Nephron progenitor cell (in vitro differentiated cells): Measurements from ENCODE around the gene CCDC34.

Source experiments
- DNase-seq: peaks from one replicate; pipeline ENCODE4 v3.0.0; 2021
- H3K27ac Mint-ChIP-seq: 2 replicates; pipeline ENCODE4 v1.8.0; 2021; ENCODE audit warnings: mild to moderate bottlenecking, moderate library complexity, mixed read lengths
- H3K27me3 Mint-ChIP-seq: 2 replicates; pipeline ENCODE4 v1.8.0; 2021; ENCODE audit warnings: mild to moderate bottlenecking, low read depth, mixed read lengths; ENCODE audit not compliant: poor library complexity
- H3K36me3 Mint-ChIP-seq: 2 replicates; pipeline ENCODE4 v1.8.0; 2021; ENCODE audit warnings: low read depth, mixed read lengths
- H3K4me1 Mint-ChIP-seq: 2 replicates; pipeline ENCODE4 v1.8.0; 2021; ENCODE audit warnings: mixed read lengths
- H3K4me3 Mint-ChIP-seq: 2 replicates; pipeline ENCODE4 v1.8.0; 2021; ENCODE audit warnings: mild to moderate bottlenecking, moderate library complexity, mixed read lengths
- H3K9me3 Mint-ChIP-seq: 2 replicates; pipeline ENCODE4 v1.8.0; 2021; ENCODE audit warnings: mild to moderate bottlenecking, moderate library complexity, mixed read lengths
- CTCF ChIP-seq: fragments of 200-600 bp; sonication (generic); IDR thresholded peaks from 2 replicates; pipeline ENCODE4 v1.5.0; 2021; ENCODE audit warnings: antibody characterized with exemption

CCDC34 gene

GRCh38 chr11:27300974-27301373 is 62.0 kb downstream of the CCDC34 start:
- no peak for DNase-seq
- no peaks in the 10 kb centered on the region for H3K4me1 Mint-ChIP-seq
- TF ChIP-seq CTCF, result no peak
- H3K27ac Mint-ChIP-seq, result no peak overlapping the region
- H3K36me3 Mint-ChIP-seq, result peaks cover 32% of the 10 kb centered on the region
- H3K27me3 Mint-ChIP-seq, result no peaks in the 10 kb centered on the region
- no peak overlapping the region for H3K4me3 Mint-ChIP-seq
- H3K9me3 Mint-ChIP-seq, result peaks cover 27% of the 10 kb centered on the region

- Mint-ChIP-seq H3K9me3 (peaks cover 24% of the 10 kb centered on the region), H3K27me3 (no peaks in the 10 kb centered on the region), H3K36me3 (peaks cover 23% of the 10 kb centered on the region), H3K4me3 (no peak overlapping the region), H3K4me1 (peaks cover 20% of the 10 kb centered on the region), H3K27ac (no peak overlapping the region)
- TF ChIP-seq CTCF, result no peak
- DNase-seq, result no peak
These were observed 65.4 kb downstream of the CCDC34 start for GRCh38 chr11:27297616-27298015.

GRCh38 chr11:27296497-27296896 is 66.5 kb downstream of the CCDC34 start:
- Mint-ChIP-seq H3K4me1 (peaks cover 20% of the 10 kb centered on the region), H3K9me3 (peaks cover 35% of the 10 kb centered on the region), H3K4me3 (no peak overlapping the region), H3K27ac (no peak overlapping the region), H3K36me3 (peaks cover 34% of the 10 kb centered on the region), H3K27me3 (no peaks in the 10 kb centered on the region)
- peak; percentile 55 for TF ChIP-seq CTCF
- DNase-seq, result no peak

GRCh38 chr11:27295928-27296327 is 67.1 kb downstream of the CCDC34 start:
- Mint-ChIP-seq H3K27me3 (no peaks in the 10 kb centered on the region), H3K9me3 (peaks cover 38% of the 10 kb centered on the region), H3K36me3 (peaks cover 36% of the 10 kb centered on the region), H3K4me3 (no peak overlapping the region), H3K4me1 (peaks cover 20% of the 10 kb centered on the region), H3K27ac (no peak overlapping the region)
- TF ChIP-seq CTCF, result no peak
- no peak for DNase-seq

GRCh38 chr11:27294654-27295053 is 68.4 kb downstream of the CCDC34 start:
- peaks cover 44% of the 10 kb centered on the region for H3K9me3 Mint-ChIP-seq
- peak overlapping the region; percentile 96 for H3K27ac Mint-ChIP-seq
- peaks cover 20% of the 10 kb centered on the region for H3K4me1 Mint-ChIP-seq
- peaks cover 42% of the 10 kb centered on the region for H3K36me3 Mint-ChIP-seq
- H3K27me3 Mint-ChIP-seq, result no peaks in the 10 kb centered on the region
- no peak overlapping the region for H3K4me3 Mint-ChIP-seq
- no peak for TF ChIP-seq CTCF
- no peak for DNase-seq

- peaks cover 45% of the 10 kb centered on the region for H3K36me3 Mint-ChIP-seq
These were observed 69.2 kb downstream of the CCDC34 start for GRCh38 chr11:27293515-27294417.

More at GRCh38 chr11:27293515-27294417, 69.2 kb downstream of the CCDC34 start:
- no peak for TF ChIP-seq CTCF
- DNase-seq, result no peak
- Mint-ChIP-seq H3K4me3 (no peak overlapping the region), H3K4me1 (peaks cover 20% of the 10 kb centered on the region), H3K27me3 (no peaks in the 10 kb centered on the region), H3K9me3 (peaks cover 47% of the 10 kb centered on the region), H3K27ac (peak overlapping the region; percentile 96)
